A549 (cell line): ENCODE results near the gene SRI.

Source experiments
- BHLHE40 ChIP-seq: IDR thresholded peaks from 2 replicates; pipeline ENCODE4 v1.6.1; 2012; ENCODE audit warnings: low read depth, low read length, inconsistent platforms
- CBX2 ChIP-seq: fragments of 200-600 bp; sonication (generic); IDR thresholded peaks from 2 replicates; pipeline ENCODE4 v1.6.1; 2016; ENCODE audit warnings: low read depth, mild to moderate bottlenecking, borderline replicate concordance
- CBX8 ChIP-seq: fragments of 200-600 bp; sonication (generic); IDR thresholded peaks from 2 replicates; pipeline ENCODE4 v1.6.1; 2016
- EP300 ChIP-seq, 2 experiments: fragments of >200 bp; sonication (Bioruptor Twin); formaldehyde crosslinking; IDR thresholded peaks; 2 replicates in 1 of 2; 3 replicates in 1 of 2; pipeline ENCODE4 v1.6.1; 2016 to 2017
- HMGXB4 ChIP-seq: fragments of 250-450 bp; sonication (Bioruptor Pico); IDR thresholded peaks from 2 replicates; pipeline ENCODE4 v1.5.0; 2021; ENCODE audit warnings: mild to moderate bottlenecking, moderate library complexity, borderline replicate concordance
- JUN ChIP-seq, 2 experiments: fragments of >200 bp; sonication (Bioruptor Twin); formaldehyde crosslinking; IDR thresholded peaks; 2 replicates in 1 of 2; 3 replicates in 1 of 2; pipeline ENCODE4 v1.6.1; 2016 to 2017
- KDM1A ChIP-seq: fragments of 200-600 bp; sonication (generic); IDR thresholded peaks from 2 replicates; pipeline ENCODE4 v1.6.1; 2016; ENCODE audit warnings: low read depth, mild to moderate bottlenecking
- RAD21 ChIP-seq, 2 experiments: fragments of >200 bp in 1 of 2; sonication (Bioruptor Twin) in 1 of 2; formaldehyde crosslinking in 1 of 2; IDR thresholded peaks in 1 of 2; conservative IDR thresholded peaks in 1 of 2; 2 replicates in 1 of 2; 3 replicates in 1 of 2; pipeline ENCODE4 v1.6.1; 2012 to 2018; ENCODE audit warnings: inconsistent platforms in 1 of 2
- RFX5 ChIP-seq: fragments of 450-650 bp; IDR thresholded peaks from 2 replicates; pipeline ENCODE4 v1.7.1; 2014; ENCODE audit warnings: antibody characterized with exemption, mild to moderate bottlenecking, moderate library complexity
- SREBF2 ChIP-seq: fragments of 450-650 bp; IDR thresholded peaks from 2 replicates; pipeline ENCODE4 v1.6.1; 2014; ENCODE audit warnings: mild to moderate bottlenecking, moderate library complexity
- TFCP2L1 ChIP-seq: fragments of 250-450 bp; sonication (Bioruptor Pico); IDR thresholded peaks from 2 replicates; pipeline ENCODE4 v1.5.0; 2021; ENCODE audit warnings: mild to moderate bottlenecking
- USF2 ChIP-seq: fragments of 450-650 bp; IDR thresholded peaks from 2 replicates; pipeline ENCODE4 v1.6.1; 2014; ENCODE audit warnings: antibody characterized with exemption
- TF ChIP-seq, protein P1 (sequence below): fragments of >200 bp; sonication (Bioruptor Twin); formaldehyde crosslinking; IDR thresholded peaks from 3 replicates; pipeline ENCODE4 v1.5.1; 2016
- TF ChIP-seq, protein P2 (sequence below): fragments of 200-600 bp; sonication (generic); IDR thresholded peaks from 2 replicates; pipeline ENCODE4 v1.6.1; 2016; ENCODE audit warnings: antibody characterized with exemption, mild to moderate bottlenecking, moderate library complexity

- TF ChIP-seq, protein P1, sequence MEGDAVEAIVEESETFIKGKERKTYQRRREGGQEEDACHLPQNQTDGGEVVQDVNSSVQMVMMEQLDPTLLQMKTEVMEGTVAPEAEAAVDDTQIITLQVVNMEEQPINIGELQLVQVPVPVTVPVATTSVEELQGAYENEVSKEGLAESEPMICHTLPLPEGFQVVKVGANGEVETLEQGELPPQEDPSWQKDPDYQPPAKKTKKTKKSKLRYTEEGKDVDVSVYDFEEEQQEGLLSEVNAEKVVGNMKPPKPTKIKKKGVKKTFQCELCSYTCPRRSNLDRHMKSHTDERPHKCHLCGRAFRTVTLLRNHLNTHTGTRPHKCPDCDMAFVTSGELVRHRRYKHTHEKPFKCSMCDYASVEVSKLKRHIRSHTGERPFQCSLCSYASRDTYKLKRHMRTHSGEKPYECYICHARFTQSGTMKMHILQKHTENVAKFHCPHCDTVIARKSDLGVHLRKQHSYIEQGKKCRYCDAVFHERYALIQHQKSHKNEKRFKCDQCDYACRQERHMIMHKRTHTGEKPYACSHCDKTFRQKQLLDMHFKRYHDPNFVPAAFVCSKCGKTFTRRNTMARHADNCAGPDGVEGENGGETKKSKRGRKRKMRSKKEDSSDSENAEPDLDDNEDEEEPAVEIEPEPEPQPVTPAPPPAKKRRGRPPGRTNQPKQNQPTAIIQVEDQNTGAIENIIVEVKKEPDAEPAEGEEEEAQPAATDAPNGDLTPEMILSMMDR, result no peak
- TF ChIP-seq RAD21 (conservative IDR thresholded peaks at IDR 0.05 in 1 of 2, IDR thresholded peaks at IDR 0.05 in 1 of 2), result no peak
- TF ChIP-seq SREBF2, result no peak
- TF ChIP-seq HMGXB4 (CRISPR knock-in tag), result no peak
- TF ChIP-seq CBX2, result no peak
- no peak for TF ChIP-seq RFX5
- TF ChIP-seq USF2, result no peak
- no peak for TF ChIP-seq TFCP2L1 (CRISPR knock-in tag)
- TF ChIP-seq JUN (IDR thresholded peaks at IDR 0.05), result no peak
- TF ChIP-seq KDM1A, result no peak
- TF ChIP-seq, protein P2, sequence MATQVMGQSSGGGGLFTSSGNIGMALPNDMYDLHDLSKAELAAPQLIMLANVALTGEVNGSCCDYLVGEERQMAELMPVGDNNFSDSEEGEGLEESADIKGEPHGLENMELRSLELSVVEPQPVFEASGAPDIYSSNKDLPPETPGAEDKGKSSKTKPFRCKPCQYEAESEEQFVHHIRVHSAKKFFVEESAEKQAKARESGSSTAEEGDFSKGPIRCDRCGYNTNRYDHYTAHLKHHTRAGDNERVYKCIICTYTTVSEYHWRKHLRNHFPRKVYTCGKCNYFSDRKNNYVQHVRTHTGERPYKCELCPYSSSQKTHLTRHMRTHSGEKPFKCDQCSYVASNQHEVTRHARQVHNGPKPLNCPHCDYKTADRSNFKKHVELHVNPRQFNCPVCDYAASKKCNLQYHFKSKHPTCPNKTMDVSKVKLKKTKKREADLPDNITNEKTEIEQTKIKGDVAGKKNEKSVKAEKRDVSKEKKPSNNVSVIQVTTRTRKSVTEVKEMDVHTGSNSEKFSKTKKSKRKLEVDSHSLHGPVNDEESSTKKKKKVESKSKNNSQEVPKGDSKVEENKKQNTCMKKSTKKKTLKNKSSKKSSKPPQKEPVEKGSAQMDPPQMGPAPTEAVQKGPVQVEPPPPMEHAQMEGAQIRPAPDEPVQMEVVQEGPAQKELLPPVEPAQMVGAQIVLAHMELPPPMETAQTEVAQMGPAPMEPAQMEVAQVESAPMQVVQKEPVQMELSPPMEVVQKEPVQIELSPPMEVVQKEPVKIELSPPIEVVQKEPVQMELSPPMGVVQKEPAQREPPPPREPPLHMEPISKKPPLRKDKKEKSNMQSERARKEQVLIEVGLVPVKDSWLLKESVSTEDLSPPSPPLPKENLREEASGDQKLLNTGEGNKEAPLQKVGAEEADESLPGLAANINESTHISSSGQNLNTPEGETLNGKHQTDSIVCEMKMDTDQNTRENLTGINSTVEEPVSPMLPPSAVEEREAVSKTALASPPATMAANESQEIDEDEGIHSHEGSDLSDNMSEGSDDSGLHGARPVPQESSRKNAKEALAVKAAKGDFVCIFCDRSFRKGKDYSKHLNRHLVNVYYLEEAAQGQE, result no peak
- TF ChIP-seq EP300 (IDR thresholded peaks at IDR 0.05), result no peak
- no peak for TF ChIP-seq CBX8
- TF ChIP-seq BHLHE40, result no peak
Observed at GRCh38 chr7:88269586-88269985, 49.7 kb upstream of the SRI start.
